Transverse colon (tissue), 3 donors: ENCODE results near the gene KAZN.

Experiments
- CTCF ChIP-seq, 5 experiments: fragments of 200-600 bp in 3 of 5; fragments of 450-650 bp in 2 of 5; sonication (generic) in 3 of 5; IDR thresholded peaks; 1 replicate in 2 of 5; 2 replicates in 3 of 5; pipeline ENCODE4 v1.5.1; 2016 to 2017; ENCODE audit warnings: antibody characterized with exemption in 5 of 5, inconsistent platforms in 3 of 5, mild to moderate bottlenecking in 2 of 5, moderate library complexity in 1 of 5
- EP300 ChIP-seq: sonication (generic); formaldehyde crosslinking; IDR thresholded peaks from one replicate; pipeline ENCODE4 v1.6.1; 2017; ENCODE audit warnings: antibody characterized with exemption, low read depth
- POLR2A ChIP-seq: fragments of 450-650 bp; IDR thresholded peaks from one replicate; pipeline ENCODE4 v1.6.1; 2016; ENCODE audit warnings: antibody characterized with exemption, mild to moderate bottlenecking, moderate library complexity

GRCh38 chr1:14757286-14757625 is 158.8 kb downstream of the KAZN start:
- TF ChIP-seq EP300 (no peak), POLR2A (no peak), CTCF (IDR thresholded peaks at IDR 0.05) (no peak)
